Epithelial cell of esophagus (primary cell): ENCODE measurements around the gene ARHGAP15.

Source experiments
- DNase-seq: peaks from one replicate; pipeline ENCODE4 v3.0.0; 2010; ENCODE audit warnings: low read depth
- H3K4me3 ChIP-seq: 2 replicates; pipeline ENCODE4 v1.5.1; 2011; ENCODE audit warnings: mild to moderate bottlenecking, low read length, control low read depth
- TF ChIP-seq, protein P1 (sequence below): IDR thresholded peaks from 2 replicates; pipeline ENCODE4 v1.5.1; 2011; ENCODE audit warnings: low read depth, mild to moderate bottlenecking, low read length, control low read depth, inconsistent platforms; ENCODE audit not compliant: insufficient read depth; ENCODE audit errors: missing control alignments

ARHGAP15 gene

GRCh38 chr2:143345887-143346787 lies 216.9 kb downstream of the ARHGAP15 start:
- TF ChIP-seq, protein P1, sequence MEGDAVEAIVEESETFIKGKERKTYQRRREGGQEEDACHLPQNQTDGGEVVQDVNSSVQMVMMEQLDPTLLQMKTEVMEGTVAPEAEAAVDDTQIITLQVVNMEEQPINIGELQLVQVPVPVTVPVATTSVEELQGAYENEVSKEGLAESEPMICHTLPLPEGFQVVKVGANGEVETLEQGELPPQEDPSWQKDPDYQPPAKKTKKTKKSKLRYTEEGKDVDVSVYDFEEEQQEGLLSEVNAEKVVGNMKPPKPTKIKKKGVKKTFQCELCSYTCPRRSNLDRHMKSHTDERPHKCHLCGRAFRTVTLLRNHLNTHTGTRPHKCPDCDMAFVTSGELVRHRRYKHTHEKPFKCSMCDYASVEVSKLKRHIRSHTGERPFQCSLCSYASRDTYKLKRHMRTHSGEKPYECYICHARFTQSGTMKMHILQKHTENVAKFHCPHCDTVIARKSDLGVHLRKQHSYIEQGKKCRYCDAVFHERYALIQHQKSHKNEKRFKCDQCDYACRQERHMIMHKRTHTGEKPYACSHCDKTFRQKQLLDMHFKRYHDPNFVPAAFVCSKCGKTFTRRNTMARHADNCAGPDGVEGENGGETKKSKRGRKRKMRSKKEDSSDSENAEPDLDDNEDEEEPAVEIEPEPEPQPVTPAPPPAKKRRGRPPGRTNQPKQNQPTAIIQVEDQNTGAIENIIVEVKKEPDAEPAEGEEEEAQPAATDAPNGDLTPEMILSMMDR, result no peak
- DNase-seq, result peak; percentile 2
- no peak overlapping the region for H3K4me3 ChIP-seq

GRCh38 chr2:143347271-143347695 lies 218.1 kb downstream of the ARHGAP15 start:
- H3K4me3 ChIP-seq, result no peak overlapping the region
- TF ChIP-seq, protein P1, result no peak

GRCh38 chr2:143347901-143348414 lies 218.7 kb downstream of the ARHGAP15 start:
- no peak overlapping the region for H3K4me3 ChIP-seq
- DNase-seq, result no peak
- TF ChIP-seq, protein P1, result no peak

More at GRCh38 chr2:143347271-143347695, 218.1 kb downstream of the ARHGAP15 start:
- DNase-seq, result no peak

DNA sequence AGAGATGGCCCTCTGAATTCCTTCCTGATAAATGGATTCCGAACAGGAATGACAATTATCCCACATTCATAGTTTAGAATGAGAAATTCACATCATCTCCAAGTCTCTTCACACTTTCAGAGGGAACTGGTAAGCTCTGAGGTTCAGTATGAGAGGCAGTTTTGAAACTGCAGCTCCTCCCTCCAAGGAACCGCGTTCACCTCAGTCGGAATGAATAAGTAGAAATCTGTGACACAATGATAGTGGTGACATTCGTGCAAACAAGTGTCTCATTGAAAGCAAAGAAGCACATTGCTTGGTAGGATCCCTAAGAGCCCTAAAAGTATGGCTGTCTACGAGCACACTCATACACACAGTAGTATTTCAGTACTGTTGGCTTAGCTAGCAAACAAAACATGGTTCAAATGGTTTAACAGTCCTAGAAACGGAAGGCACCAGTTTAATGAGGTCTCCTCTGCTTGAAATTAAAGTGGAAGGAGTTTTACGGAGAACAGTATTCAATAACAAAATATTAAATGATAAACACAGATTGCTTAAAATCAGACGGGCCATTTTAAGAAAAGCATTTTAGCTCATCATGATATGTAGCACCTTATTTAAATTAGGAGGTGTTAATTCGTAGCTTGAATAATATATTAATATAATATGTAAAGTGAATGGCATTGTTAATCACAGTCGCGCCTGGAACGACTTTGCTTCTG lies 225.0 kb downstream of the ARHGAP15 start:
- no peak for DNase-seq
- H3K4me3 ChIP-seq, result no peak overlapping the region
- TF ChIP-seq, protein P1, result no peak

DNA sequence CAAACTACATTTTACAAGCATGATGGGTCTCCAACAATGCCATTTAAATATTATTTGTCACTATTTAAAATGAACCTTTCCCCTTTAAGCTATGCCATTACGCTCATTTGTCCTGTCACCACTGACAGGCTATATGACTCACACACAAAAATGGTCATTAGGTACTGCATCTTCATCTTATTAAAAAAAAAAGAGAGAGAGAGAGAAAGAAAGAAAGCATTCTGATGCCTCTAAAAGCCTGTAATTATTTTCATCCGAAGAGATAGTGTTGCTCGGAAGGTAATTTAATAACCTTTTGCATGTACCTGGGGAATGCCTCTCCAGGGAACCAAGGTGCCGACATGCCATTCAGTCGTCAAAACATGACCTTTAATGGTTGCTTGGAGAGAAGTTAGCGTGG lies 226.7 kb downstream of the ARHGAP15 start:
- no peak overlapping the region for H3K4me3 ChIP-seq
- no peak for DNase-seq
- TF ChIP-seq, protein P1, result no peak

DNA sequence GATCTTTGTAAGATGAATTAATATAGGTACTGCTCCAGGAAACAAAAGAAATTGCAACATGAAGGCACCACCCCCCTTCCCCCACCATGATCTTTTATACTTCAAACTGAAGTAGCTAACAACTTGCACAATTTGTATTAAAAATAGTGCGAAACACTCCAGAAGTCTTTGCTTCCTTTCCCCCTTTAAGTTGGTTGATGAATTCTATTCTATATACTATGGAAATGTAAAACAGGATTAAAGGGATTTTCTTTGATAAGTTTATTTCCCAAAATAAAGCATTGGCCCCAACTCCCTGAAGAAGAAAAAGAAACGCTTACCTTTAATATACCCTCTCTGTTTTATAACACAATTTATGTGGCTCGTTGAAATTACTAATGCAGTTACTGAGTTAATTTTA lies 227.1 kb downstream of the ARHGAP15 start:
- TF ChIP-seq, protein P1, result no peak
- DNase-seq, result no peak

More for the DNA sequence above, 227.1 kb downstream of the ARHGAP15 start:
- no peak overlapping the region for H3K4me3 ChIP-seq
